ENCODE data around the gene DDX3X.

- no peak for TF ChIP-seq EP300 (IDR thresholded peaks at IDR 0.05; ENCODE audit: borderline replicate concordance in 1 of 2, low read depth in 1 of 2, low read length in 1 of 2)
- no peak for TF ChIP-seq RFX5 (IDR thresholded peaks at IDR 0.05; ENCODE audit: low read length)
- TF ChIP-seq IRF3 (IDR thresholded peaks at IDR 0.05; ENCODE audit: low read depth, low read length): no peak
- TF ChIP-seq CTCF (IDR thresholded peaks at IDR 0.05): no peak
- no peak for TF ChIP-seq TAF1 (IDR thresholded peaks at IDR 0.05; ENCODE audit: borderline replicate concordance, low read depth, low read length)
- TF ChIP-seq RAD21 (IDR thresholded peaks at IDR 0.05; ENCODE audit: low read length): no peak
- no peak for TF ChIP-seq REST (IDR thresholded peaks at IDR 0.05; ENCODE audit: low read depth, low read length)
- no peak for TF ChIP-seq NFIC (IDR thresholded peaks at IDR 0.05; ENCODE audit: borderline replicate concordance)
- TF ChIP-seq EZH2phosphoT487 (IDR thresholded peaks at IDR 0.05; ENCODE audit: borderline replicate concordance, low read depth): no peak
- no peak for TF ChIP-seq POLR2AphosphoS5 (IDR thresholded peaks at IDR 0.05; ENCODE audit: low read depth, low read length)
- TF ChIP-seq YY1 (IDR thresholded peaks at IDR 0.05; ENCODE audit: low read depth): no peak
- no peak for TF ChIP-seq NRF1 (IDR thresholded peaks at IDR 0.05; ENCODE audit: low read depth, low read length)
These were observed 71.6 kb downstream of the DDX3X start for GRCh38 chrX:41405551-41405950.
